Heart left ventricle (tissue), 16 donors: ENCODE measurements around the gene ZMAT3. TPM values are rescaled to one million over a fixed set of nuclear protein-coding genes. Genes with fewer than 3 reads are reported as not detected.

Source experiments
- ATAC-seq, 4 donors: fragments of 200-7000 bp; cut with Tn5 transposase; one replicate each; pipeline ENCODE4 v1.9.1; 2020 to 2022; ENCODE audit warnings: moderate library complexity in 4 of 4, mild to moderate bottlenecking in 3 of 4, moderate number of reproducible peaks in 1 of 4
- DNase-seq, 5 donors: peaks; one replicate each; pipeline ENCODE4 v3.0.0-alpha.2; 2020
- H3K27ac ChIP-seq, 12 donors: fragments of 200-600 bp; sonication (generic) in 4 of 12; one replicate each; pipeline versions ENCODE4 v1.5.0 to v1.8.0; 2016 to 2022; ENCODE audit warnings: mild to moderate bottlenecking in 2 of 12
- H3K27me3 ChIP-seq, 9 donors: fragments of 200-600 bp; sonication (generic) in 2 of 9; one replicate each; pipeline versions ENCODE4 v1.5.1 to v1.8.0; 2016 to 2022; ENCODE audit warnings: mild to moderate bottlenecking in 3 of 9
- H3K36me3 ChIP-seq, 9 donors: fragments of 200-600 bp; sonication (generic) in 2 of 9; one replicate each; pipeline versions ENCODE4 v1.5.0 to v1.8.0; 2018 to 2022; ENCODE audit warnings: mild to moderate bottlenecking in 2 of 9
- H3K4me1 ChIP-seq, 12 donors: fragments of 200-600 bp; sonication (generic) in 4 of 12; one replicate each; pipeline versions ENCODE4 v1.5.0 to v1.8.0; 2016 to 2022; ENCODE audit warnings: mild to moderate bottlenecking in 3 of 12
- H3K4me3 ChIP-seq, 12 donors: fragments of 200-600 bp; sonication (generic) in 4 of 12; one replicate each; pipeline versions ENCODE4 v1.5.0 to v1.8.0; 2017 to 2022; ENCODE audit warnings: mild to moderate bottlenecking in 9 of 12, moderate library complexity in 4 of 12
- H3K9me3 ChIP-seq, 12 donors: fragments of 200-600 bp; sonication (generic) in 4 of 12; one replicate each; pipeline versions ENCODE4 v1.5.0 to v1.8.0; 2016 to 2022; ENCODE audit warnings: mild to moderate bottlenecking in 1 of 12
- CTCF ChIP-seq, 12 donors: fragments of 200-600 bp; sonication (generic) in 4 of 12; IDR thresholded peaks; one replicate each; pipeline versions ENCODE4 v1.5.0 to v1.8.0; 2018 to 2022; ENCODE audit warnings: antibody characterized with exemption in 12 of 12, mild to moderate bottlenecking in 5 of 12
- POLR2A ChIP-seq, 2 donors: fragments of 450-650 bp; IDR thresholded peaks; one replicate each; pipeline ENCODE4 v1.6.1; 2017; ENCODE audit warnings: antibody characterized with exemption in 2 of 2, mild to moderate bottlenecking in 2 of 2, moderate library complexity in 2 of 2
- WGBS, 4 donors: extraction: QIAGEN DNeasy Blood & Tissue Kit in 2 of 4; methylation state at CpG; one replicate each; pipeline versions ENCODE4 v1.1.5 to v1.1.7; 2013 to 2018; 5-methylcytosine and 5-hydroxymethylcytosine counted together
- intact Hi-C, 10 donors: fragments of 100-400 bp; cut with DNase I; formaldehyde crosslinking; loops; one replicate each; pipeline versions ENCODE4 v1.11.1 to v1.14.2; 2022
- polyA plus RNA-seq, 2 donors: library from polyadenylated mRNA; stranded (reverse); fragments of 200-250 nt; gene quantifications; one replicate each; pipeline ENCODE4 v1.2.3, GENCODE V29; 2013
- total RNA-seq, 9 donors: library from RNA; depleted of rRNA in 2 of 9; stranded (reverse); fragments of >200 nt in 2 of 9; fragmentation: NEBNext Ultra II Directional in 3 of 9; extraction: Animal tissue kit (Norgen Biotek cat#: 25700) in 3 of 9; gene quantifications; one replicate each; pipeline versions ENCODE4 v1.1.0 to v1.2.4, GENCODE V29; 2016 to 2023
- donor health status: ischemic (EF 13 %, LVEDD 7.1; RV severe dilation, severe dysfunction).
- donor health status: healthy with polysubstance abuse.
- donor health status: DM: no; HTN: yes; CAD: no.
- donor health status: DM: no; HTN: no; CAD: no.
- donor health status: ischemic (EF 25% LVEDD 6.9; RV normal size, moderate dysfunction).
- donor health status: ischemic (EF 25% LVEDD 5.7; RV mildly dilated, moderate dysfunction).
- donor health status: healthy.
- donor health status: DM: yes; HTN: yes; CAD: no.
- donor health status: ischemic (EF 35%, LVEDD 5.7; RV mildly dilated, moderate dysfunction).
- donor health status: nonischemic (EF 11% LVEDD 7.7; RV severe dilation, severe dysfunction).
- donor health status: DM: yes; HTN: yes; CAD: no.
- donor health status: PGD.
- donor health status: ischemic (EF 29% LVEDD 5.4; RV normal size, mild dysfunction).
- donor health status: nonischemic (EF 23%, LVEDD 6.1; RV moderate dilation, normal function).

Gene ZMAT3
- total and polyA plus RNA-seq, 11 donors = 2.0 to 23.2 (median 14.3) TPM

GRCh38 chr3:179108086-179108485 lies 36.5 kb upstream of the ZMAT3 start:
- Histone ChIP-seq H3K4me1 (no peaks in the 10 kb centered on the region), H3K4me3 (no peak overlapping the region), H3K9me3 (peaks cover 0 to 5% (median 0%) of the 10 kb centered on the region in 12 donors), H3K27me3 (no peaks in the 10 kb centered on the region), H3K36me3 (no peaks in the 10 kb centered on the region), H3K27ac (no peak overlapping the region)
- ATAC-seq (no peak), DNase-seq (no peak)
- intact Hi-C loops = loop anchor here in 7 of 10 donors (5.0 to 10.0 kb wide), 2 partner anchors 93 to 209 kb away; no protein-coding TSS in a partner anchor
- TF ChIP-seq CTCF (IDR thresholded peaks at IDR 0.05) (no peak), POLR2A (IDR thresholded peaks at IDR 0.05) (no peak)
- WGBS, 4 donors = 54 to 64% (median 57%) methylated on average over 1 of the region's 1 CpG

GRCh38 chr3:179107617-179108016 lies 36.0 kb upstream of the ZMAT3 start:
- Histone ChIP-seq H3K36me3 (no peaks in the 10 kb centered on the region), H3K9me3 (peaks cover 0 to 5% (median 0%) of the 10 kb centered on the region in 12 donors), H3K4me3 (no peak overlapping the region), H3K4me1 (no peaks in the 10 kb centered on the region), H3K27ac (no peak overlapping the region), H3K27me3 (no peaks in the 10 kb centered on the region)
- TF ChIP-seq CTCF (IDR thresholded peaks at IDR 0.05) = no peak
- TF ChIP-seq POLR2A (IDR thresholded peaks at IDR 0.05) = no peak
- intact Hi-C loops = loop anchor here in 7 of 10 donors (5.0 to 10.0 kb wide), 2 partner anchors 93 to 210 kb away; no protein-coding TSS in a partner anchor
- WGBS, 4 donors = 88 to 94% (median 90%) methylated on average over 3 of the region's 3 CpGs
- ATAC-seq (no peak), DNase-seq (no peak)

- intact Hi-C loops = loop anchor here (1.0 to 10.0 kb wide), 5 partner anchors 91 to 211 kb away; no protein-coding TSS in a partner anchor
- DNase-seq = no peak
- no peaks in the 10 kb centered on the region for H3K36me3 ChIP-seq
- H3K4me3 ChIP-seq = no peak overlapping the region
- peaks cover 0 to 5% (median 0%) of the 10 kb centered on the region in 12 donors for H3K9me3 ChIP-seq
- no peaks in the 10 kb centered on the region for H3K4me1 ChIP-seq
- ATAC-seq = no peak
- WGBS, 4 donors = 21 to 24% (median 22%) methylated on average over 1 of the region's 1 CpG
- TF ChIP-seq POLR2A (IDR thresholded peaks at IDR 0.05) (no peak), CTCF (IDR thresholded peaks at IDR 0.05) (no peak)
- H3K27me3 ChIP-seq = no peaks in the 10 kb centered on the region
- no peak overlapping the region for H3K27ac ChIP-seq
Observed at GRCh38 chr3:179105881-179106280, 34.3 kb upstream of the ZMAT3 start.

- Histone ChIP-seq H3K27me3 (peaks cover 0 to 4% (median 0%) of the 10 kb centered on the region in 9 donors), H3K4me3 (no peak overlapping the region), H3K36me3 (no peaks in the 10 kb centered on the region), H3K27ac (no peak overlapping the region), H3K4me1 (no peaks in the 10 kb centered on the region), H3K9me3 (no peaks in the 10 kb centered on the region)
- no peak for DNase-seq
- TF ChIP-seq POLR2A (IDR thresholded peaks at IDR 0.05) = no peak
- TF ChIP-seq CTCF (IDR thresholded peaks at IDR 0.05) = no peak
- no peak for ATAC-seq
- intact Hi-C loops = loop anchor here in 5 of 10 donors (5.0 to 10.0 kb wide), 2 partner anchors 83 to 86 kb away; no protein-coding TSS in a partner anchor
Observed at GRCh38 chr3:179100652-179101051, 29.0 kb upstream of the ZMAT3 start.
